A172 (cell line): ENCODE data around the gene TUBB4B. TPM values are rescaled to one million over a fixed set of nuclear protein-coding genes. Genes with fewer than 3 reads are reported as not detected.

Source experiments
- DNase-seq: peaks from one replicate; pipeline ENCODE4 v3.0.0-alpha.2; 2015; ENCODE audit warnings: low spot score
- total RNA-seq: library from RNA; depleted of rRNA; stranded (reverse); fragments of >200 nt; shearing (Covaris generic); gene quantifications from 2 replicates; pipeline ENCODE4 v1.2.3, GENCODE V29; 2014; rRNA removed

The TUBB4B gene
- total RNA-seq, 1 experiment from 2014 or later, result 717 TPM

GRCh38 chr9:137293094-137293481 lies 52.0 kb downstream of the TUBB4B start:
- DNase-seq, result no peak

Other genes with a start within 250 kb of the TUBB4B start
- 104 and 109 TPM in 2 replicates for gene PAXX, start 248.9 kb upstream of the TUBB4B start, total RNA-seq
- 126 and 133 TPM in 2 replicates for gene CLIC3, start 244.7 kb upstream of the TUBB4B start, total RNA-seq
- 32.3 and 33.5 TPM in 2 replicates for gene ABCA2, start 213.1 kb upstream of the TUBB4B start, total RNA-seq
- 0.07 TPM in 1 of 2 replicates, not detected in the other for gene FUT7, start 209.2 kb upstream of the TUBB4B start, total RNA-seq
- gene NPDC1, start 195.1 kb upstream of the TUBB4B start, total RNA-seq, result 47.4 and 49.6 TPM in 2 replicates
- not detected in 2 replicates for gene ENTPD2, start 187.2 kb upstream of the TUBB4B start, total RNA-seq
- 76.4 and 92.3 TPM in 2 replicates for gene SAPCD2, start 170.7 kb upstream of the TUBB4B start, total RNA-seq
- 94.6 and 109 TPM in 2 replicates for gene UAP1L1, start 163.8 kb upstream of the TUBB4B start, total RNA-seq
- gene MAN1B1, start 154.3 kb upstream of the TUBB4B start, total RNA-seq, result 196 and 197 TPM in 2 replicates
- gene DPP7, start 126.6 kb upstream of the TUBB4B start, total RNA-seq, result 251 and 263 TPM in 2 replicates
- gene GRIN1, start 102.1 kb upstream of the TUBB4B start, total RNA-seq, result not detected in 2 replicates
- gene LRRC26, start 71.2 kb upstream of the TUBB4B start, total RNA-seq, result not detected in 2 replicates
- not detected in 2 replicates for gene TMEM210, start 69.2 kb upstream of the TUBB4B start, total RNA-seq
- gene ANAPC2, start 52.7 kb upstream of the TUBB4B start, total RNA-seq, result 23.1 and 29.2 TPM in 2 replicates
- 257 and 270 TPM in 2 replicates for gene SSNA1, start 52.6 kb upstream of the TUBB4B start, total RNA-seq
- 26.9 and 34.5 TPM in 2 replicates for gene TPRN, start 40.5 kb upstream of the TUBB4B start, total RNA-seq
- 115 and 120 TPM in 2 replicates for gene TMEM203, start 35.6 kb upstream of the TUBB4B start, total RNA-seq
- gene NDOR1, start 35.6 kb upstream of the TUBB4B start, total RNA-seq, result 23.8 and 25.5 TPM in 2 replicates
- gene RNF208, start 19.0 kb upstream of the TUBB4B start, total RNA-seq, result 0.09 and 0.17 TPM in 2 replicates
- gene CYSRT1, start 16.1 kb upstream of the TUBB4B start, total RNA-seq, result 5.1 and 5.4 TPM in 2 replicates
- gene RNF224, start 13.8 kb upstream of the TUBB4B start, total RNA-seq, result 0.86 and 1.1 TPM in 2 replicates
- 1.1 and 1.6 TPM in 2 replicates for gene SLC34A3, start 10.4 kb upstream of the TUBB4B start, total RNA-seq
- gene STPG3, start 10.0 kb downstream of the TUBB4B start, total RNA-seq, result not detected in 2 replicates
- 104 and 116 TPM in 2 replicates for gene NELFB, start 14.0 kb downstream of the TUBB4B start, total RNA-seq
- gene TOR4A, start 36.4 kb downstream of the TUBB4B start, total RNA-seq, result 79.6 and 94.5 TPM in 2 replicates
- gene NRARP, start 61.0 kb downstream of the TUBB4B start, total RNA-seq, result 0.40 and 0.43 TPM in 2 replicates
- gene EXD3, start 181.9 kb downstream of the TUBB4B start, total RNA-seq, result 3.4 and 9.9 TPM in 2 replicates
- gene NOXA1, start 182.1 kb downstream of the TUBB4B start, total RNA-seq, result 1.7 and 3.3 TPM in 2 replicates
- gene ENTPD8, start 200.1 kb downstream of the TUBB4B start, total RNA-seq, result 0.83 and 0.98 TPM in 2 replicates
- gene NSMF, start 218.0 kb downstream of the TUBB4B start, total RNA-seq, result 45.1 and 46.4 TPM in 2 replicates